Right atrium auricular region (tissue), 2 donors: ENCODE measurements around the gene NDUFA13. TPM values are rescaled to one million over a fixed set of nuclear protein-coding genes. Genes with fewer than 3 reads are reported as not detected.

Source experiments
- DNase-seq: peaks from one replicate; pipeline ENCODE4 v3.0.0-alpha.2; 2019; ENCODE audit warnings: low spot score
- H3K27ac ChIP-seq, 2 donors: fragments of 200-600 bp; sonication (generic); 1 replicate in 1 of 2; 2 replicates in 1 of 2; pipeline ENCODE4 v1.5.1; 2016 to 2019
- H3K27me3 ChIP-seq, 2 donors: fragments of 200-600 bp; sonication (generic); one replicate each; pipeline versions ENCODE4 v1.5.1 to v1.6.0; 2017 to 2019
- H3K36me3 ChIP-seq: fragments of 200-600 bp; sonication (generic); one replicate; pipeline ENCODE4 v1.5.1; 2016
- H3K4me1 ChIP-seq, 2 donors: fragments of 200-600 bp; sonication (generic); one replicate each; pipeline versions ENCODE4 v1.5.1 to v1.6.0; 2017 to 2019
- H3K4me3 ChIP-seq, 2 donors: fragments of 200-600 bp; sonication (generic); 1 replicate in 1 of 2; 2 replicates in 1 of 2; pipeline ENCODE4 v1.5.1; 2017 to 2019; ENCODE audit warnings: mild to moderate bottlenecking in 1 of 2, moderate library complexity in 1 of 2
- H3K9me3 ChIP-seq, 2 donors: fragments of 200-600 bp; sonication (generic); one replicate each; pipeline ENCODE4 v1.5.1; 2019
- CTCF ChIP-seq, 2 donors: fragments of 200-600 bp; sonication (generic); IDR thresholded peaks; one replicate each; pipeline ENCODE4 v1.5.1; 2019; ENCODE audit warnings: antibody characterized with exemption in 2 of 2
- total RNA-seq, 2 donors: library from RNA; depleted of rRNA; stranded (reverse); fragments of >200 nt; gene quantifications; one replicate each; pipeline ENCODE4 v1.1.0, GENCODE V29; 2016

NDUFA13 gene
- total RNA-seq, 2 donors from 2014 or later = 59.3 to 198 TPM

DNA sequence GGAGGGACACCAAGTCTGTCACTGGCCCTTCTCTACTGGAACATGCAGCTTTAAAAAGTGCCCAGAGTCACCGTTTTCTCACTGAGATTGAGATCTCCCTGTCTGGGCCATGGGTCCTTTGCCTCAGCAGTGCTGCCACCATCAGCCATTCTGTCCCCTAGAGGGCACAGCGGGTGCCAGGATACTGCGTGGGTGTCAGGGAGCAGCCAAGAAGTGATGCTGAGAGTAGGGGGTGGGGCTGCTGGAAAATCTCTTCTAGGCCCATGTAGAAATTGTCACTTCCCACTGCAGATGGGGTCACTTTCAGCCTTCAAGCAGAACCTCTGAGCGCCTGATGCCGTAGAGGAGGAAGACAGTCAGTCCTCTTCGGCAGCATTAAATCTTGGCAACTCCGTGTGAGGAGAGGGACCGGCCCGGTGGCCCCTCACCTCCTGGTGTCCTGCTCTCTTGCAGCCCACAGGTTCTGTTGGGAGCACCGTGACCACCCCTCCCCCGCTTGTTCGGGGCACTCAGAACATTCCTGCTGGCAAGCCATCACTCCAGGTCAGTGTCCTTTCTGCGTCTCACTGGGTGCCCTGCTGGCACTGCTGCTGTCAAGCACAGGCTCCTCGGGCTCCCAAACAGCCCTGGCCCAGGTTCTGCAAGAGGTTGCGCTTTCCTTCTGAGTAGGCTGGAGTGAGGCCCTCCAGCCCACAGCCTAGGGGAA is 22.0 kb upstream of the NDUFA13 start:
- Histone ChIP-seq H3K27ac (no peak overlapping the region), H3K4me3 (no peak overlapping the region), H3K4me1 (peaks cover 0 to 17% of the 10 kb centered on the region in 2 donors), H3K27me3 (no peaks in the 10 kb centered on the region), H3K36me3 (peaks cover 57% of the 10 kb centered on the region), H3K9me3 (no peaks in the 10 kb centered on the region)
- TF ChIP-seq CTCF (IDR thresholded peaks at IDR 0.05) = no peak
- DNase-seq = no peak

DNA sequence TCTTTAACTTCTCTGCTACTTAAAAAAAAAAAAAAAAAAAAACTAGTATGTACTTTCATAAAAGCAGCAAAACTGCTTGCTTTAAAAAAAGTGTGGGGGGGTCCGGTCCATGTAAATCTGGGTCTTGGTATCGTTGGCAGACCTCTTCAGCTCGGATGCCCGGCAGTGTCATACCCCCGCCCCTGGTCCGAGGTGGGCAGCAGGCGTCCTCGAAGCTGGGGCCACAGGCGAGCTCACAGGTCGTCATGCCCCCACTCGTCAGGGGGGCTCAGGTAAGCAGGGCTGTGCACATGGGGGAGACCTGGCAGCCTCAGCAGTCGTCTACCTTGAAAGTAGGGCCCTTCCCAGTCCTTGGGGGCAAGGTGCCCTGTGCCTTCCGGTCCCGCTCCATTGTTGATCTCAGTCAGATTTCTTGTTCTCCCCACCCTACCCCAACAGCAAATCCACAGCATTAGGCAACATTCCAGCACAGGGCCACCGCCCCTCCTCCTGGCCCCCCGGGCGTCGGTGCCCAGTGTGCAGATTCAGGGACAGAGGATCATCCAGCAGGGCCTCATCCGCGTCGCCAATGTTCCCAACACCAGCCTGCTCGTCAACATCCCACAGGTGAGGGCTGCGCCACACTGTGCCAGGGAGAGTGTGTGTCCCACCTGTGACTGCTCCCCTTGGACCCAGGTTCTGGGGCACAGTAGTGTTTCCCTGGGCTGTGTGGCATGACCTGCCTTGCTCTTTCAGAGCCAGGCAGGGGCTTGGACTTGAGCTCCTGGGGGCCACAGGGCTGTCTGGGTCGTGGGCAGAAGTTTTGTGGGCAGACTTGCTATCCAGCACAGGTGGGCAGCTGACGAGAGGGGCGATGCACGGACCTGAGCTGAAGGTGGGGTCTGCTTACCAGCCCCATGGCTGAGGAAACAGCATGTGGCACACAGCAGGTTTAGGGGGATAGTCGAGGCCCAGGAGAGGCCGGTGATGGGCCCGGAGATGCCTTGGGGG is 20.1 kb upstream of the NDUFA13 start:
- H3K27me3 ChIP-seq = no peaks in the 10 kb centered on the region
- H3K36me3 ChIP-seq = peaks cover 76% of the 10 kb centered on the region
- H3K9me3 ChIP-seq = no peaks in the 10 kb centered on the region
- DNase-seq = no peak
- TF ChIP-seq CTCF (IDR thresholded peaks at IDR 0.05) = no peak
- H3K4me1 ChIP-seq = no peaks in the 10 kb centered on the region
- H3K4me3 ChIP-seq = no peak overlapping the region
- H3K27ac ChIP-seq = no peak overlapping the region

DNA sequence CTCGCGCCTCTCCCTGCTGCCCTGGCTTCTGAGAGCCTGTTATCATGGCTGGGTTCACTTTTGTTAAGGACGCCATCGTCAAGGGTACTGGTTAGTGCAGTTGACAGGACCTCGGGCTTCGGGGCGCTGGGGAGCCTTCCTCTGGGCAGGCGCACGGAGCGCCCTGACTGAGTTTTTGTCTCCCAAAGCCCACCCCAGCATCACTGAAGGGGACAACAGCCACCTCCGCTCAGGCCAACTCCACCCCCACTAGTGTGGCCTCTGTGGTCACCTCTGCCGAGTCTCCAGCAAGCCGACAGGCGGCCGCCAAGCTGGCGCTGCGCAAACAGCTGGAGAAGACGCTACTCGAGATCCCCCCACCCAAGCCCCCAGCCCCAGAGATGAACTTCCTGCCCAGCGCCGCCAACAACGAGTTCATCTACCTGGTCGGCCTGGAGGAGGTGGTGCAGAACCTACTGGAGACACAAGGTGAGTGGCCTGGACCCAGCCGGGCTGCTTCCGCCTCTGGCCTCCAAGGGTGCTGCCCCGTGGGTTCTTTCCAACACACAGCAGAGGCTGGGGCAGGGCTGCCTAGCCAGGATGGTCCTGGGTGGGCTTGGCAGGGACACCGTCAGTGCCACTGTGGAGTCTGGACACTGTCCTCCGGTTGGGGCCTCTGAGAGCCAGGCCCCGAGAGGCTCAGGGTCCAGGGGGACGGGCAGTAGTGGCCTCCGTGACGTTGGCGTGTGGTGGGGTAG is 17.6 kb upstream of the NDUFA13 start:
- Histone ChIP-seq H3K27ac (no peak overlapping the region), H3K9me3 (no peaks in the 10 kb centered on the region), H3K27me3 (no peaks in the 10 kb centered on the region), H3K4me1 (no peaks in the 10 kb centered on the region), H3K4me3 (no peak overlapping the region), H3K36me3 (peaks cover 91% of the 10 kb centered on the region)
- no peak for DNase-seq
- no peak for TF ChIP-seq CTCF (IDR thresholded peaks at IDR 0.05)

- Histone ChIP-seq H3K4me1 (no peaks in the 10 kb centered on the region), H3K4me3 (no peak overlapping the region), H3K27ac (no peak overlapping the region), H3K36me3 (peaks cover 92% of the 10 kb centered on the region), H3K9me3 (no peaks in the 10 kb centered on the region), H3K27me3 (no peaks in the 10 kb centered on the region)
- no peak for TF ChIP-seq CTCF (IDR thresholded peaks at IDR 0.05)
- no peak for DNase-seq
Observed at GRCh38 chr19:19499272-19499995, 16.6 kb upstream of the NDUFA13 start.

- no peak overlapping the region for H3K27ac ChIP-seq
Observed at GRCh38 chr19:19500975-19501644, 14.9 kb upstream of the NDUFA13 start.

More at GRCh38 chr19:19500975-19501644, 14.9 kb upstream of the NDUFA13 start:
- no peak for DNase-seq
- no peak for TF ChIP-seq CTCF (IDR thresholded peaks at IDR 0.05)
- H3K27me3 ChIP-seq = no peaks in the 10 kb centered on the region
- no peak overlapping the region for H3K4me3 ChIP-seq
- no peaks in the 10 kb centered on the region for H3K4me1 ChIP-seq
- no peaks in the 10 kb centered on the region for H3K9me3 ChIP-seq
- peaks cover 95% of the 10 kb centered on the region for H3K36me3 ChIP-seq
